ENCODE results near the gene LRATD1.

DNA sequence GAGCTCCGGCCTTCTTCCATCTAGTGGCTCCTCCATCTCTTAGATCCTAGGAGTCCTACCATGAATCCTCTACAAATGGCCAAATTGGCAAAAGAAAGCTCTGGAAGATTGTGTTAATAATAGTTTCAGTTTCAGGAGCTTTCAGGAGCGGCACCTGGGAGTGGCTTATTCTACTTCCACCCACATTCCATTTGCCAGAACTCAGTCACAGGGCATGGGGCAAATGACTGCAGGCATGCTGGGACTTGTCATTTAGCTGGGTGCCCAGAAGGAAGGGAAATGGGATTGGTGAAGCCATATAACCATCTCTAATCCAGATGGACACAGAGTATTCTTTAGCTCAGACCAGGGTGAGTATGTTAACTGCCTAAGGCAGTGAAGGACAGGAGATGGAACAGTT, 3.6 kb upstream of the LRATD1 start:
- TF ChIP-seq CTCF (IDR thresholded peaks at IDR 0.05 in 2 of 3, conservative IDR thresholded peaks at IDR 0.05 in 1 of 3; ENCODE audit: insufficient read depth in 2 of 3, low read depth in 1 of 3, low read length in 3 of 3) = no peak
- TF ChIP-seq, protein P1, sequence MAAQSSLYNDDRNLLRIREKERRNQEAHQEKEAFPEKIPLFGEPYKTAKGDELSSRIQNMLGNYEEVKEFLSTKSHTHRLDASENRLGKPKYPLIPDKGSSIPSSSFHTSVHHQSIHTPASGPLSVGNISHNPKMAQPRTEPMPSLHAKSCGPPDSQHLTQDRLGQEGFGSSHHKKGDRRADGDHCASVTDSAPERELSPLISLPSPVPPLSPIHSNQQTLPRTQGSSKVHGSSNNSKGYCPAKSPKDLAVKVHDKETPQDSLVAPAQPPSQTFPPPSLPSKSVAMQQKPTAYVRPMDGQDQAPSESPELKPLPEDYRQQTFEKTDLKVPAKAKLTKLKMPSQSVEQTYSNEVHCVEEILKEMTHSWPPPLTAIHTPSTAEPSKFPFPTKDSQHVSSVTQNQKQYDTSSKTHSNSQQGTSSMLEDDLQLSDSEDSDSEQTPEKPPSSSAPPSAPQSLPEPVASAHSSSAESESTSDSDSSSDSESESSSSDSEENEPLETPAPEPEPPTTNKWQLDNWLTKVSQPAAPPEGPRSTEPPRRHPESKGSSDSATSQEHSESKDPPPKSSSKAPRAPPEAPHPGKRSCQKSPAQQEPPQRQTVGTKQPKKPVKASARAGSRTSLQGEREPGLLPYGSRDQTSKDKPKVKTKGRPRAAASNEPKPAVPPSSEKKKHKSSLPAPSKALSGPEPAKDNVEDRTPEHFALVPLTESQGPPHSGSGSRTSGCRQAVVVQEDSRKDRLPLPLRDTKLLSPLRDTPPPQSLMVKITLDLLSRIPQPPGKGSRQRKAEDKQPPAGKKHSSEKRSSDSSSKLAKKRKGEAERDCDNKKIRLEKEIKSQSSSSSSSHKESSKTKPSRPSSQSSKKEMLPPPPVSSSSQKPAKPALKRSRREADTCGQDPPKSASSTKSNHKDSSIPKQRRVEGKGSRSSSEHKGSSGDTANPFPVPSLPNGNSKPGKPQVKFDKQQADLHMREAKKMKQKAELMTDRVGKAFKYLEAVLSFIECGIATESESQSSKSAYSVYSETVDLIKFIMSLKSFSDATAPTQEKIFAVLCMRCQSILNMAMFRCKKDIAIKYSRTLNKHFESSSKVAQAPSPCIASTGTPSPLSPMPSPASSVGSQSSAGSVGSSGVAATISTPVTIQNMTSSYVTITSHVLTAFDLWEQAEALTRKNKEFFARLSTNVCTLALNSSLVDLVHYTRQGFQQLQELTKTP (IDR thresholded peaks at IDR 0.05; ENCODE audit: low read depth in 1 of 2, partially characterized antibody in 2 of 2) = no peak
- no peak for TF ChIP-seq EZH2 (IDR thresholded peaks at IDR 0.05; ENCODE audit: borderline replicate concordance, low read depth, low read length)
- no peak for TF ChIP-seq POLR2A (conservative IDR thresholded peaks at IDR 0.05)
- no peak for TF ChIP-seq ZNF143 (CRISPR knock-in tag; IDR thresholded peaks at IDR 0.05)
- TF ChIP-seq ZC3H4 (CRISPR knock-in tag; IDR thresholded peaks at IDR 0.05; ENCODE audit: borderline replicate concordance) = no peak
- no peak for TF ChIP-seq MAX (CRISPR knock-in tag; IDR thresholded peaks at IDR 0.05)
- TF ChIP-seq, protein P2, sequence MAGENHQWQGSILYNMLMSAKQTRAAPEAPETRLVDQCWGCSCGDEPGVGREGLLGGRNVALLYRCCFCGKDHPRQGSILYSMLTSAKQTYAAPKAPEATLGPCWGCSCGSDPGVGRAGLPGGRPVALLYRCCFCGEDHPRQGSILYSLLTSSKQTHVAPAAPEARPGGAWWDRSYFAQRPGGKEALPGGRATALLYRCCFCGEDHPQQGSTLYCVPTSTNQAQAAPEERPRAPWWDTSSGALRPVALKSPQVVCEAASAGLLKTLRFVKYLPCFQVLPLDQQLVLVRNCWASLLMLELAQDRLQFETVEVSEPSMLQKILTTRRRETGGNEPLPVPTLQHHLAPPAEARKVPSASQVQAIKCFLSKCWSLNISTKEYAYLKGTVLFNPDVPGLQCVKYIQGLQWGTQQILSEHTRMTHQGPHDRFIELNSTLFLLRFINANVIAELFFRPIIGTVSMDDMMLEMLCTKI (IDR thresholded peaks at IDR 0.05; ENCODE audit: partially characterized antibody) = no peak
- no peak for TF ChIP-seq MTA2 (IDR thresholded peaks at IDR 0.05; ENCODE audit: low read depth)
- no peak for TF ChIP-seq POLR2AphosphoS5 (IDR thresholded peaks at IDR 0.05; ENCODE audit: control insufficient read depth, insufficient read depth, low read depth, low read length)
- no peak for TF ChIP-seq ZNF311 (CRISPR knock-in tag; IDR thresholded peaks at IDR 0.05)
- TF ChIP-seq SPI1 (IDR thresholded peaks at IDR 0.05; ENCODE audit: borderline replicate concordance, low read depth, low read length) = no peak
- TF ChIP-seq RAD21 (CRISPR knock-in tag; conservative IDR thresholded peaks at IDR 0.05 in 1 of 2, IDR thresholded peaks at IDR 0.05 in 1 of 2) = no peak
- TF ChIP-seq ELF2 (CRISPR knock-in tag; IDR thresholded peaks at IDR 0.05) = no peak

Data from K562 (cell line).